Sciatic nerve (tissue), 2 donors: ENCODE measurements around the gene ARL16. TPM values are rescaled to one million over a fixed set of nuclear protein-coding genes. Genes with fewer than 3 reads are reported as not detected.
A peak's percentile ranks its signal among the peaks of the same experiment; 100 is the strongest.

ENCODE experiments used
- ATAC-seq: fragments of 200-7000 bp; cut with Tn5 transposase; one replicate; pipeline ENCODE4 v1.9.1; 2020; ENCODE audit warnings: mild to moderate bottlenecking, moderate library complexity
- DNase-seq: peaks from one replicate; pipeline ENCODE4 v3.0.0-alpha.2; 2020; ENCODE audit warnings: low spot score
- intact Hi-C: fragments of 100-400 bp; cut with DNase I; formaldehyde crosslinking; loops from one replicate; pipeline ENCODE4 v1.14.2; 2022
- total RNA-seq: library from RNA; stranded (reverse); fragmentation: NEBNext Ultra II Directional; extraction: Animal tissue kit (Norgen Biotek cat#: 25700); gene quantifications from one replicate; pipeline ENCODE4 v1.2.1, GENCODE V29; 2021
- donor health status: DM: no; HTN: no; CAD: no.
- donor health status: DM: no; HTN: no; CAD: no.

The ARL16 gene
- total RNA-seq = 31.8 TPM

- DNase-seq = peak; percentile 99
- intact Hi-C loops = no loop called here
- peak; percentile 99 for ATAC-seq
Measured at GRCh38 chr17:81683584-81684441, at the start of gene ARL16, which contains the start of gene HGS. ARL16 (minus strand) TSS chr17:81683797; CDS start chr17:81683753, 44 bp downstream. HGS (plus strand) TSS chr17:81684011; CDS start chr17:81684067, 56 bp downstream.

- intact Hi-C loops = no loop called here
- ATAC-seq = no peak
- no peak for DNase-seq
Measured at GRCh38 chr17:81727324-81728031, 43.9 kb upstream of the ARL16 start.

- no peak for ATAC-seq
- intact Hi-C loops = no loop called here
- DNase-seq = no peak
Measured at GRCh38 chr17:81726004-81726403, 42.4 kb upstream of the ARL16 start.

- ATAC-seq = no peak
- no peak for DNase-seq
- intact Hi-C loops = no loop called here
Measured at GRCh38 chr17:81725439-81725838, 41.8 kb upstream of the ARL16 start.

GRCh38 chr17:81723651-81724209 is 40.1 kb upstream of the ARL16 start:
- intact Hi-C loops = no loop called here
- DNase-seq = no peak
- ATAC-seq = peak; percentile 53

GRCh38 chr17:81722184-81723120 is 38.9 kb upstream of the ARL16 start:
- ATAC-seq = peak; percentile 61
- DNase-seq = no peak
- intact Hi-C loops = no loop called here

GRCh38 chr17:81720267-81721071 is 36.9 kb upstream of the ARL16 start:
- ATAC-seq (no peak), DNase-seq (no peak)
- intact Hi-C loops = no loop called here

GRCh38 chr17:81719410-81720266 is 36.0 kb upstream of the ARL16 start:
- ATAC-seq (no peak), DNase-seq (no peak)
- intact Hi-C loops = no loop called here

GRCh38 chr17:81717766-81718089 is 34.1 kb upstream of the ARL16 start:
- intact Hi-C loops = no loop called here
- ATAC-seq (no peak), DNase-seq (no peak)

- DNase-seq = no peak
Measured at GRCh38 chr17:81717049-81717765, 33.6 kb upstream of the ARL16 start.

GRCh38 chr17:81716674-81716996 is 33.0 kb upstream of the ARL16 start:
- DNase-seq = no peak
- no peak for ATAC-seq
- intact Hi-C loops = no loop called here

More at GRCh38 chr17:81717049-81717765, 33.6 kb upstream of the ARL16 start:
- ATAC-seq = no peak
- intact Hi-C loops = no loop called here

- DNase-seq (no peak), ATAC-seq (no peak)
- intact Hi-C loops = no loop called here
Measured at GRCh38 chr17:81715872-81716673, 32.5 kb upstream of the ARL16 start.

GRCh38 chr17:81715107-81715871 is 31.7 kb upstream of the ARL16 start:
- ATAC-seq (no peak), DNase-seq (no peak)
- intact Hi-C loops = no loop called here

- no peak for ATAC-seq
- DNase-seq = no peak
- intact Hi-C loops = no loop called here
Measured at GRCh38 chr17:81714412-81715106, 31.0 kb upstream of the ARL16 start.
